Activated T-cell treated with anti-CD3 and anti-CD28 coated beads, Interleukin-2, amount 50 U/mL, for 72 hours (primary cell): Measurements from ENCODE around the gene SORL1. TPM values are rescaled to one million over a fixed set of nuclear protein-coding genes. Genes with fewer than 3 reads are reported as not detected.
A peak's percentile ranks its signal among the peaks of the same experiment; 100 is the strongest.
"Not testable (repeated sequence)": the region's sequence is repeated elsewhere in the genome, so short reads cannot be mapped to it uniquely, and the experiment has no call there.

ENCODE experiments used
- ATAC-seq, 2 donors: fragments of 150-1000 bp; cut with Tn5 transposase; replicated peaks in 1 of 2; 2 replicates each; pipeline ENCODE4 v1.10.0; 2021; ENCODE audit warnings: moderate library complexity in 2 of 2, mild to moderate bottlenecking in 1 of 2
- DNase-seq, 2 donors: peaks; one replicate each; pipeline ENCODE4 v3.0.0; 2021 to 2022; ENCODE audit warnings: mixed read lengths in 1 of 2
- H3K27ac Mint-ChIP-seq: one replicate; pipeline ENCODE4 v1.8.0; 2022; ENCODE audit warnings: mild to moderate bottlenecking, moderate library complexity, mixed read lengths
- H3K27me3 Mint-ChIP-seq: one replicate; pipeline ENCODE4 v1.8.0; 2022; ENCODE audit warnings: low read depth, mixed read lengths
- H3K36me3 Mint-ChIP-seq, 2 donors: one replicate each; pipeline ENCODE4 v1.8.0; 2022; ENCODE audit warnings: mixed read lengths in 2 of 2, mild to moderate bottlenecking in 1 of 2; ENCODE audit not compliant: insufficient read depth in 2 of 2
- H3K4me1 Mint-ChIP-seq: one replicate; pipeline ENCODE4 v1.8.0; 2022; ENCODE audit warnings: low read depth, mixed read lengths
- H3K4me3 Mint-ChIP-seq, 2 donors: one replicate each; pipeline ENCODE4 v1.8.0; 2022; ENCODE audit warnings: mild to moderate bottlenecking in 2 of 2, mixed read lengths in 2 of 2, moderate library complexity in 2 of 2
- H3K9me3 Mint-ChIP-seq, 2 donors: one replicate each; pipeline ENCODE4 v1.8.0; 2022; ENCODE audit warnings: mixed read lengths in 2 of 2
- total RNA-seq, 2 donors: library from RNA; stranded (reverse); gene quantifications; one replicate each; pipeline ENCODE4 v1.2.3, GENCODE V29; 2022

The SORL1 gene
- total RNA-seq, 2 donors from 2014 or later, result 66.3 to 80.0 TPM

DNA sequence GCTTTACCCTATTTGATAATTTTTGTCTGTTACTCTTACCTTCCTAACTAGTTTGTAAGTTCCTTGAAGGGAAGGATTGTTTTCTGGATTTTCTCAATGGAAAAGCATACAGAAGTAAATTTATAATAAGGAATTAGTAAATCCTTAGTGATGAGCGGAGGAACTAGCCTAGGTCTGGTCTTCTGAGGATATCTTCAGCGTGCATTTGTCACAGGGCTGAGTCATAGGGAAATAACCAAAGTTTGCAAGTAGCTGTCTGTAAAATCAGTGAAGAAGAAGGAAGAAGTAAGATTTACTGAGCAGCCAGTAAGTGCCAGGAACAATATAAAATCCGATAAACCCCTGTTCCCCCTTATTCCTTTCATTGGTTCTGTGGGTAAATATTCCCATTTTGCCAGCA is 163.4 kb downstream of the SORL1 start:
- H3K9me3 Mint-ChIP-seq, result no peaks in the 10 kb centered on the region
- ATAC-seq (no peak), DNase-seq (no peak)
- peaks cover 4 to 11% of the 10 kb centered on the region in 2 donors for H3K36me3 Mint-ChIP-seq
- H3K4me3 Mint-ChIP-seq, result no peak overlapping the region
- H3K27ac Mint-ChIP-seq, result no peak overlapping the region
- H3K27me3 Mint-ChIP-seq, result no peaks in the 10 kb centered on the region
- H3K4me1 Mint-ChIP-seq, result no peaks in the 10 kb centered on the region

DNA sequence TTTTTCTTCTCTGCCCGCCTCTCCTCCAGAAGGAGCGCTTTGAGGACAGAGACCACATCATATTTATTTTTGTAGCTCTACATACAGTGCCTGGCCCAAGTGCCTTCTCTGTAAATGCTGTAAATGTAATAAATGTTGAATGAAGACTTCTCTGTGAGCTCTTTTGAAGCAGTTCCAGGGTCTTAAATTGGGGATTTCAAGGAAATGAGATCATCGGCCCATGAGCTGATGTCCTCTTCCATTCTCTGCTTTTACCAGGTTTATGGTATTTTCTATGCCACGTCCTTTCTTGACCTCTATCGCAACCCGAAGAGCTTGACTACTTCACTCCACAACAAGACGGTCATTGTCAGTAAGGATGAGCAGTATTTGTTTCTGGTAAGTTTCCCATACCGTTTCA is 166.4 kb downstream of the SORL1 start:
- Mint-ChIP-seq H3K4me1 (no peaks in the 10 kb centered on the region), H3K4me3 (no peak overlapping the region), H3K9me3 (no peaks in the 10 kb centered on the region), H3K36me3 (peaks cover 10 to 22% of the 10 kb centered on the region in 2 donors), H3K27me3 (no peaks in the 10 kb centered on the region), H3K27ac (peak overlapping the region; percentile 66)
- no peak for DNase-seq
- ATAC-seq, result no peak

DNA sequence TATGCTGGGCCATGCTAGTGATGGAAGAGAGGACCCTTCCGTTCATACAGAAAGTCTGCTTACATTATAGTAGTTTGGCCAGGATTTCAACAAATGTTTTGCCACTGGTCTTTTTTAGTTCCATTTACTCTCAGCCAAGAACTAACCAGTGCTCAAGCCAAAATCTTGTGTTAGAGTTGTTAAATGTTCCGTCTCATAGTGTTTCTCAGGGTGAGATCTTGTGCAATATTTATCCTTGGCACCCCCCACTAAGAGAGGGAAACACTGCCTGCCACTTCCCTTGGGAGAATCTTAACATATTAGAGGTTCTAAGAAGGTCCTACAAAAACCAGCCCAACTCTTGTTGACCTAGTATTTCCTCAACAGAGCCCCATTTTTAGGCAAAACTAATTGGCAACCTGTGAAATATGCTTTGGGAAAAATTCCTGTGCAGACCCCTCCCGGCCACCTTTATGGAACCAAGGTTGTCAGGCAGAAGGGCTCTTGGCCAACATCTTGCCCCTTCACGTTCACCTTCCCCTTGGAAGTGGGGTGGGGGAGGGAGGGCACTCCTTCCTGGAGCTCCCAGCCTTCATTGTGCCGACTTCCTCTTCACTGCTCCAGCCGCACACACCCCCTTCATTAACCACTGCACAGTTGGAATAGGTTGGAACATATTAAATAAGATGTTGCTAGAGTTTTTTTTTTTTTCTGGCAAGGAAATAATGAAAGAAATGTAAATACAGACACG is 173.8 kb downstream of the SORL1 start:
- H3K4me1 Mint-ChIP-seq, result no peaks in the 10 kb centered on the region
- no peak for DNase-seq
- no peak for ATAC-seq
- no peaks in the 10 kb centered on the region for H3K9me3 Mint-ChIP-seq
- no peaks in the 10 kb centered on the region for H3K27me3 Mint-ChIP-seq
- no peak overlapping the region for H3K4me3 Mint-ChIP-seq
- H3K36me3 Mint-ChIP-seq, result peaks cover 4 to 18% of the 10 kb centered on the region in 2 donors
- H3K27ac Mint-ChIP-seq, result no peak overlapping the region

DNA sequence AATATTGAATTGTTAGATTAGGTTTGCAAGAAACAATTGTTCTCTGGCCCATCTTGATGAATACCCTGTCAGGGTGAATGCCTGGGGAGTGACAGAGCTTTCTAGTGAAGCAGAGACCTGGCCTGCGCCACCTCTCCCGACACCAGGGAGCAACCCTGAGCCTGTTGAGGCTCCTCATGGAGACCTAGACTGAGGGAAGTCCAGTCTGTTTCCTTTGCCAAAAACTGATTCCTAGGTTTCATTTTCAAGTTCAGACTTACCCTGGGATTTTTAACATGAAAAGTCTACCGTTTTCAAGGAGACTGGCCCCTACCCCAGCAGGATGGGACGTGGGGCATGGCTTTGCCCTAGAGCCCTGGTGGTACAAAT is 174.4 kb downstream of the SORL1 start:
- Mint-ChIP-seq H3K27ac (no peak overlapping the region), H3K9me3 (no peaks in the 10 kb centered on the region), H3K27me3 (no peaks in the 10 kb centered on the region), H3K36me3 (peaks cover 2 to 16% of the 10 kb centered on the region in 2 donors), H3K4me3 (no peak overlapping the region), H3K4me1 (no peaks in the 10 kb centered on the region)
- ATAC-seq (no peak), DNase-seq (no peak)

DNA sequence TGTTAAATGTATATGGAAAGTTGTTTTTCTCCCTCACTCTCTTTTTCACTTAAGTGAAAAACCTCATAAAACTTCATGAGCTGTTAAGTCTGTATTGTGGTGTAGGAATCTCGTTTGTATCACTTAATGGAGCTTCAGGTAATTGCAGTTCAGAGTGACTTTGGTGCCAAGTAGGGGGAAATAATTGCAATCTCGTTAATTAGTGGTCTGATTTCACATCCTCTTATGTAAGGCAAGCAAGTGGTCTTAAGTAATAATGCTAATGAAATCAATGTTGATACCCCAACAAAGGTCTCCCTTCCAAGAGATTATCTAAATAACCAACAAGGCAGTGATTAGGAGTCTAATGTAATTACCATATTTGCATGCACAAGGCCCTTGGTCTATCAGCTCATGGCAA is 174.9 kb downstream of the SORL1 start:
- no peak overlapping the region for H3K27ac Mint-ChIP-seq
- DNase-seq (no peak), ATAC-seq (no peak)
- H3K36me3 Mint-ChIP-seq, result peaks cover 2 to 14% of the 10 kb centered on the region in 2 donors
- H3K9me3 Mint-ChIP-seq, result no peaks in the 10 kb centered on the region
- no peak overlapping the region for H3K4me3 Mint-ChIP-seq
- H3K4me1 Mint-ChIP-seq, result no peaks in the 10 kb centered on the region
- H3K27me3 Mint-ChIP-seq, result no peaks in the 10 kb centered on the region

DNA sequence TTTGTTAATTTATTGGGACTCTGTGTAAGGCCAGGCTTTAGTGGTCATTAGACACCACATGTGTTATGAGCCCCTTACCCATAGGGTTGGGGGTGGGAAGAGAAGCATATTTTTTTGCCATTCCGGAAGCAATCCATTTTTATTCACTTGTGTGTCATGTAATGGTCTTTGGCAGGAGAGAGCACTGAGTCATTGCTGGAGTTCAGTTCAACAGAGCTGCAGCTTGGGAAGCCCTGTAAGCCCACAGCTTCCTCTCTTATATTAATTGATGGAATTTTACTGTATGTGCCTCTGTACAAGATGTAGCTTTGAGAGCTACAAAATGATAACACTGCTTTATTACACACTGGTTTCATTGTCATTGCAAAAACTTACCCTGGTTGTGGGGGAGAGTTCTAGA is 177.9 kb downstream of the SORL1 start:
- Mint-ChIP-seq H3K9me3 (no peaks in the 10 kb centered on the region), H3K27me3 (no peaks in the 10 kb centered on the region), H3K27ac (no peak overlapping the region), H3K4me3 (no peak overlapping the region), H3K36me3 (peaks cover 0 to 8% of the 10 kb centered on the region in 2 donors), H3K4me1 (no peaks in the 10 kb centered on the region)
- DNase-seq (no peak), ATAC-seq (no peak)

DNA sequence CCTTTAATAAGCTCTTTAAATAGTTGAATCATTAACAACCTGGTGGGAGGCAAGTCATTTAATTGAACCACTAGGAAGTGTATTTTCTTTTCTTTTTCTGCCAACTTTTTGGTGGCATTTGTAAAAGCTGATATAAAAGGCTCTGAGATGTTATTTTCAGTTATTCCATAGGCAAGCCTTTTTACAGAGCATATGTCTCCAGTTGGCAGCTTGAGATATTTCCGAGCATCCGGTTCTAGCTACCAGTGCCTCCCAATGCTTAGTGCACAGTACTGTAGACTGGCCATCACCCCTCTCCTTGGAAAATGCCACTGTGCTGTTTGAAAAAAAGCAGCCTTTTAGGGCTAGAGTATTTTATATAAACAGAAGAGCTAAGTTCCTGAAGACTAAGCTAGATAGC is 179.3 kb downstream of the SORL1 start:
- no peak overlapping the region for H3K4me3 Mint-ChIP-seq
- H3K9me3 Mint-ChIP-seq, result no peaks in the 10 kb centered on the region
- ATAC-seq (no peak), DNase-seq (no peak)
- H3K4me1 Mint-ChIP-seq, result no peaks in the 10 kb centered on the region
- H3K27me3 Mint-ChIP-seq, result no peaks in the 10 kb centered on the region
- H3K27ac Mint-ChIP-seq, result peak overlapping the region; percentile 50
- H3K36me3 Mint-ChIP-seq, result peaks cover 0 to 6% of the 10 kb centered on the region in 2 donors

DNA sequence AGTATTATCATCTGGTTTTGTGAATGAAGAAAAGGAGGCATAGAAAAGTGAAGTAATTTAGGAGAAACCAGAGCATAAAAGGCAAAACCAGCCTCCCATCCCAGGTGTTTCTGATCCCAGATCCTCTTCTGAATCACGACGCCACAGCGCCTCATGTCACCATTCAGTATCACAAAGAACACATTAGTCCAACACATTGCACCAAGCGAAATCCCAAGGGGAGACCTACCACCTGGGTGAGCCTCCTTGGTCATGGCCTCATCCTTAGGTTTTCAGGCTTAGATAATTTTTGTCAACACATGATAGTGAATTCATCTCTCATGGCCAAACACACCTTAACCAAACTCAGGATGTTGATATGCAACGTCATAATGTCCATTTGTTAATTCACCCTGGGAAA is 182.2 kb downstream of the SORL1 start:
- DNase-seq, result no peak
- Mint-ChIP-seq H3K36me3 (peaks cover 0 to 6% of the 10 kb centered on the region in 2 donors), H3K9me3 (no peaks in the 10 kb centered on the region), H3K27me3 (no peaks in the 10 kb centered on the region), H3K4me3 (no peak overlapping the region), H3K27ac (no peak overlapping the region), H3K4me1 (no peaks in the 10 kb centered on the region)
- no peak for ATAC-seq

DNA sequence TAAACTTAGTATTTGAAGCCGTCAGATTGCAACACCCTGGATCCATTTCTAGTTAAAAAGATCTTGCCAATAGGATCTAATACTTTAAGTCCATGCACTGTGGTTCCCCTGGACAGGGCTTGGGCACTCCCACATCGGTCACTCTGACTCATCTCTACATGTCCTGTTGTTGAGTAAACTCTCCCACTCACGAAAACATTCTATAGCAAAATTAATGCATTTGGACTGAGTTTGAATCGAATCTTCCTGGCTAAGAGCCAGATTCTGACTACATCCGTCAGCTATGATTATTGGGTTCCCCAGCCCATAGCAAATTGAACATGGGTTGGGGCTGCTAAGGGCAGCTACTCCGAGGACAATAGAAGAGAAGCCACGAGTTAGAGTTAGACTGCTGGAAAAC is 182.8 kb downstream of the SORL1 start:
- H3K4me3 Mint-ChIP-seq, result no peak overlapping the region
- H3K27ac Mint-ChIP-seq, result no peak overlapping the region
- H3K36me3 Mint-ChIP-seq, result peaks cover 0 to under 1% of the 10 kb centered on the region in 2 donors
- H3K27me3 Mint-ChIP-seq, result no peaks in the 10 kb centered on the region
- no peaks in the 10 kb centered on the region for H3K9me3 Mint-ChIP-seq
- ATAC-seq (no peak), DNase-seq (no peak)
- no peaks in the 10 kb centered on the region for H3K4me1 Mint-ChIP-seq

DNA sequence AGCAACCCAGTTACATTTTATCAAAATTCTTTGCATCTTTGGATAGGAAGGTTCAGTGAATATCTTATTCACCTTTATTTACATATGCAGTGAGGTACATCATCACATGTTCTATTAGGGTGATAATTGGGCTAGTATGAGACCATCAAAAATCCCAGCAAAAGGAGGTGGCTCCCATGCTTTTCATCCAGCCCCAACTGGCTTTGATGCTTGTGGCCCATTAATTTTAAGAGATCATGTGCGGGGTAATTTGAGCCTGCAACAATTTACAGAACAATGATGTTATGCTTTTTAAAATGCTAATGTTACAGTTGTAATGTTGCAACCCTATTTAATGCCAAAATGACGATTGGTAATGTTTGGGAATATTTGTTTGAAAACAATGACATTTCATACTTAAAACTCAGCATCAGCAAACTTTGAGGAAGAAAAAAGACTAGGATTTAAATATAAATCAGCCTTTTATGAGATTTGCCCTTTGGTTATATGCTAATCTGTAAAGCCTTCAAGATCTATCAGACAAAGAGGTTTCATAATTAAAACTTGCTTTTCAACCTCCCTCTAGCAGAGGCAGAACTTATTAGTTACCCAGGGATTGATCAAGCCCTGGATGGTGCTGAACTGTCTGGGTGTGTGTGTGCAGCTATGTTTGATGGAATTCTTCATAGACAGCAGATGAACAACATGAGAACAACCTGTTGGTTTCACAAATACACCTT is 184.1 kb downstream of the SORL1 start:
- no peak for ATAC-seq
- H3K4me1 Mint-ChIP-seq, result no peaks in the 10 kb centered on the region
- no peak overlapping the region for H3K27ac Mint-ChIP-seq
- no peaks in the 10 kb centered on the region for H3K9me3 Mint-ChIP-seq
- H3K36me3 Mint-ChIP-seq, result no peaks in the 10 kb centered on the region
- no peak overlapping the region for H3K4me3 Mint-ChIP-seq
- no peaks in the 10 kb centered on the region for H3K27me3 Mint-ChIP-seq
- no peak for DNase-seq

DNA sequence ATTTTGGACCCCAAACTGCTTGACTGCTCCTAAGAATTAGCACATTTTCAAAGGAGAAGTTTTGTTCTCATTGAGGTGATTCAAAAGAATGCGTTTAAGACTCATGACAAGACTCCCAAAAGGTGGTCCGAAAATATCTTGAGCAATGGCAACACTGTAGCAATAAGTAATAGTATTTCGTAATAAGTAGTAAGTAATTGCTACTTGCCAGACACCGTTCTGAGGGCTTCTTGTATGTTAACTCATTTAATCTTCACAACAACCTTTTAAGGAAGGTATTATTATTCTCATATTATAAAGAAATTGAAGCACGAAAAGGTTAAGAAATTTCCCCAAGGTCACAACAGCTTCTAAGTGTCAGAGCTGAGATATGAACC is 184.7 kb downstream of the SORL1 start:
- no peak overlapping the region for H3K27ac Mint-ChIP-seq
- H3K27me3 Mint-ChIP-seq, result no peaks in the 10 kb centered on the region
- DNase-seq (no peak), ATAC-seq (no peak)
- no peak overlapping the region for H3K4me3 Mint-ChIP-seq
- H3K36me3 Mint-ChIP-seq, result no peaks in the 10 kb centered on the region
- H3K9me3 Mint-ChIP-seq, result no peaks in the 10 kb centered on the region
- no peaks in the 10 kb centered on the region for H3K4me1 Mint-ChIP-seq

DNA sequence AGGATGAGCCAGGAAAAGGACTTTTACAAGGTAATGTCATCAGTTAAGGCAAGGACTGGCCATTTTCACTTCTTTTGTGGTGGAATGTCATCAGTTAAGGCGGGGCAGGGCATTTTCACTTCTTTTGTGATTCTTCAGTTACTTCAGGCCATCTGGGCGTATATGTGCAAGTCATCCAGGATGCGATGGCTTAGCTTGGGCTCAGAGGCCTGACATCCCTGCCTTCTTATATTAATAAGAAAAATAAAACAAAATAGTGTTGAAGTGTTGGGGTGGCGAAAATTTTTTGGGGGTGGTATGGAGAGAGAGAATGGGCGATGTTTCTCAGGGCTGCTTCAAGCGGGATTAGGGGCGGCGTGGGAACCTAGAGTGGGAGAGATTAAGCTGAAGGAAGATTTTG is 185.5 kb downstream of the SORL1 start:
- DNase-seq, H3K4me3 Mint-ChIP-seq, H3K36me3 Mint-ChIP-seq, H3K27ac Mint-ChIP-seq, H3K4me1 Mint-ChIP-seq, ATAC-seq, H3K27me3 Mint-ChIP-seq, H3K9me3 Mint-ChIP-seq: not testable (repeated sequence)

DNA sequence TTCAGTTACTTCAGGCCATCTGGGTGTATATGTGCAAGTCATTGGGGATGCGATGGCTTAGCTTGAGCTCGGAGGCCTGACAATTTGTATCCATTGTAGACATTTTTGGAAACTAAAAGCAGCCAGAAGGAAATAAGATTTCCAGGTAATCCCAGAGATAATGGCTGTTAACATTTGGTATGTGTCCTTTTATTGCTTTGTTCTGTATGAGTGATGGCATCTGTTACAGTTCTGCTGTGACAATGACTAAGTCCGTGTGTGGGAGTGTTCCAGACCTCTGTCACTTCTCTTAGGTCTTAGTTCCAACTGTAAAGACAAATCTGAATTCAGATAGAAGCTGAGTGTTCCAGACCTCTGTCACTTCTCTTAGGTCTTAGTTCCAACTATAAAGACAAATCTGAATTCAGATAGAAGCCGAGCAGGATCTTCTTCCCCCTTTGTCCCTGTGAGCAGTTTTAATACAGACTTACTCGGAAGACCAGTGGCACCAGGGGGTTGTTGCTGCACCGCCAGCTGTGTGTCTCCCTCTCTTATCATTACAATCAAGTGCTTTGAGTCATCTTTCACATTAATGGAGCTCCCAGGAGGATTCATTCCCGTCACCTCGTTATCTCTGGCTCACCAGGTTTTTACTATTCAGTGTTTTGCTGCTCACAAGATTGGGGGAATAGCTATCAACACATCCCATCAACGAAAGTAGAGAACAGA is 191.5 kb downstream of the SORL1 start:
- DNase-seq, result no peak
- peak; percentile 44 to 57 for ATAC-seq
- Mint-ChIP-seq H3K27ac (no peak overlapping the region), H3K36me3 (no peaks in the 10 kb centered on the region), H3K9me3 (no peaks in the 10 kb centered on the region), H3K4me3 (no peak overlapping the region), H3K27me3 (no peaks in the 10 kb centered on the region), H3K4me1 (no peaks in the 10 kb centered on the region)
